Body of pancreas (tissue), 4 donors: Measurements from ENCODE around the gene DNAH10.

Experiments
- POLR2A ChIP-seq, 3 donors: fragments of 450-650 bp; IDR thresholded peaks; one replicate each; pipeline ENCODE4 v1.6.1; 2016; ENCODE audit warnings: antibody characterized with exemption in 3 of 3, mild to moderate bottlenecking in 2 of 3
- TF ChIP-seq, protein P1 (sequence below), 7 experiments: fragments of 450-650 bp in 4 of 7; fragments of 200-600 bp in 3 of 7; sonication (generic) in 3 of 7; IDR thresholded peaks; one replicate each; pipeline ENCODE4 v1.5.1; 2016 to 2019; ENCODE audit warnings: antibody characterized with exemption in 7 of 7

GRCh38 chr12:123847019-123847418 lies 84.9 kb downstream of the DNAH10 start:
- TF ChIP-seq, protein P1, sequence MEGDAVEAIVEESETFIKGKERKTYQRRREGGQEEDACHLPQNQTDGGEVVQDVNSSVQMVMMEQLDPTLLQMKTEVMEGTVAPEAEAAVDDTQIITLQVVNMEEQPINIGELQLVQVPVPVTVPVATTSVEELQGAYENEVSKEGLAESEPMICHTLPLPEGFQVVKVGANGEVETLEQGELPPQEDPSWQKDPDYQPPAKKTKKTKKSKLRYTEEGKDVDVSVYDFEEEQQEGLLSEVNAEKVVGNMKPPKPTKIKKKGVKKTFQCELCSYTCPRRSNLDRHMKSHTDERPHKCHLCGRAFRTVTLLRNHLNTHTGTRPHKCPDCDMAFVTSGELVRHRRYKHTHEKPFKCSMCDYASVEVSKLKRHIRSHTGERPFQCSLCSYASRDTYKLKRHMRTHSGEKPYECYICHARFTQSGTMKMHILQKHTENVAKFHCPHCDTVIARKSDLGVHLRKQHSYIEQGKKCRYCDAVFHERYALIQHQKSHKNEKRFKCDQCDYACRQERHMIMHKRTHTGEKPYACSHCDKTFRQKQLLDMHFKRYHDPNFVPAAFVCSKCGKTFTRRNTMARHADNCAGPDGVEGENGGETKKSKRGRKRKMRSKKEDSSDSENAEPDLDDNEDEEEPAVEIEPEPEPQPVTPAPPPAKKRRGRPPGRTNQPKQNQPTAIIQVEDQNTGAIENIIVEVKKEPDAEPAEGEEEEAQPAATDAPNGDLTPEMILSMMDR (IDR thresholded peaks at IDR 0.05), result no peak
- no peak for TF ChIP-seq POLR2A (IDR thresholded peaks at IDR 0.05)
